Measurements from ENCODE around the gene MYOCD.

GRCh38 chr17:12727076-12727760, 61.5 kb downstream of the MYOCD start:
- TF ChIP-seq SIN3A (IDR thresholded peaks at IDR 0.05; ENCODE audit: borderline replicate concordance, insufficient read depth, low read length) = no peak
- TF ChIP-seq POLR2AphosphoS5 (IDR thresholded peaks at IDR 0.05; ENCODE audit: low read depth, low read length) = no peak
- TF ChIP-seq TAF1 (IDR thresholded peaks at IDR 0.05; ENCODE audit: borderline replicate concordance, insufficient read depth, low read length) = no peak
- TF ChIP-seq, protein P1, sequence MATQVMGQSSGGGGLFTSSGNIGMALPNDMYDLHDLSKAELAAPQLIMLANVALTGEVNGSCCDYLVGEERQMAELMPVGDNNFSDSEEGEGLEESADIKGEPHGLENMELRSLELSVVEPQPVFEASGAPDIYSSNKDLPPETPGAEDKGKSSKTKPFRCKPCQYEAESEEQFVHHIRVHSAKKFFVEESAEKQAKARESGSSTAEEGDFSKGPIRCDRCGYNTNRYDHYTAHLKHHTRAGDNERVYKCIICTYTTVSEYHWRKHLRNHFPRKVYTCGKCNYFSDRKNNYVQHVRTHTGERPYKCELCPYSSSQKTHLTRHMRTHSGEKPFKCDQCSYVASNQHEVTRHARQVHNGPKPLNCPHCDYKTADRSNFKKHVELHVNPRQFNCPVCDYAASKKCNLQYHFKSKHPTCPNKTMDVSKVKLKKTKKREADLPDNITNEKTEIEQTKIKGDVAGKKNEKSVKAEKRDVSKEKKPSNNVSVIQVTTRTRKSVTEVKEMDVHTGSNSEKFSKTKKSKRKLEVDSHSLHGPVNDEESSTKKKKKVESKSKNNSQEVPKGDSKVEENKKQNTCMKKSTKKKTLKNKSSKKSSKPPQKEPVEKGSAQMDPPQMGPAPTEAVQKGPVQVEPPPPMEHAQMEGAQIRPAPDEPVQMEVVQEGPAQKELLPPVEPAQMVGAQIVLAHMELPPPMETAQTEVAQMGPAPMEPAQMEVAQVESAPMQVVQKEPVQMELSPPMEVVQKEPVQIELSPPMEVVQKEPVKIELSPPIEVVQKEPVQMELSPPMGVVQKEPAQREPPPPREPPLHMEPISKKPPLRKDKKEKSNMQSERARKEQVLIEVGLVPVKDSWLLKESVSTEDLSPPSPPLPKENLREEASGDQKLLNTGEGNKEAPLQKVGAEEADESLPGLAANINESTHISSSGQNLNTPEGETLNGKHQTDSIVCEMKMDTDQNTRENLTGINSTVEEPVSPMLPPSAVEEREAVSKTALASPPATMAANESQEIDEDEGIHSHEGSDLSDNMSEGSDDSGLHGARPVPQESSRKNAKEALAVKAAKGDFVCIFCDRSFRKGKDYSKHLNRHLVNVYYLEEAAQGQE (IDR thresholded peaks at IDR 0.05; ENCODE audit: insufficient read depth in 1 of 2, low read depth in 2 of 2, low read length in 2 of 2) = no peak
- no peak for TF ChIP-seq FOXP2 (optimal IDR thresholded peaks at IDR 0.05; ENCODE audit: borderline replicate concordance, extremely low read depth, extremely low read length, insufficient read depth)

All from PFSK-1 (cell line).